Gastrocnemius medialis (tissue), 4 donors: ENCODE results near the gene TCOF1. TPM values are rescaled to one million over a fixed set of nuclear protein-coding genes. Genes with fewer than 3 reads are reported as not detected.
A peak's percentile ranks its signal among the peaks of the same experiment; 100 is the strongest.

Experiments
- ATAC-seq, 2 donors: fragments of 150-250 bp; one replicate each; pipeline ENCODE4 v1.9.1; 2016
- DNase-seq, 2 donors: peaks; one replicate each; pipeline ENCODE4 v3.0.0-alpha.2; 2019
- H3K27ac ChIP-seq, 4 donors: fragments of 200-600 bp; sonication (generic); 1 replicate in 1 of 4; 2 replicates in 3 of 4; pipeline ENCODE4 v1.5.1; 2016 to 2018; ENCODE audit warnings: mild to moderate bottlenecking in 2 of 4, moderate library complexity in 1 of 4
- H3K27me3 ChIP-seq, 3 donors: fragments of 200-600 bp; sonication (generic) in 2 of 3; 1 replicate in 1 of 3; 2 replicates in 2 of 3; pipeline versions ENCODE4 v1.5.1 to v1.6.0; 2016 to 2019; ENCODE audit warnings: mild to moderate bottlenecking in 1 of 3, moderate library complexity in 1 of 3
- H3K36me3 ChIP-seq, 2 donors: fragments of 200-600 bp; sonication (generic) in 1 of 2; one replicate each; pipeline ENCODE4 v1.5.1; 2017 to 2018
- H3K4me1 ChIP-seq, 2 donors: fragments of 200-600 bp; sonication (generic) in 1 of 2; one replicate each; pipeline ENCODE4 v1.5.1; 2016 to 2017; ENCODE audit warnings: mild to moderate bottlenecking in 2 of 2
- H3K4me3 ChIP-seq, 4 donors: fragments of 200-600 bp; sonication (generic) in 3 of 4; 1 replicate in 1 of 4; 2 replicates in 3 of 4; pipeline ENCODE4 v1.5.1; 2016 to 2019; ENCODE audit warnings: mild to moderate bottlenecking in 2 of 4
- H3K9me3 ChIP-seq, 3 donors: fragments of 200-600 bp; sonication (generic) in 2 of 3; 1 replicate in 1 of 3; 2 replicates in 2 of 3; pipeline ENCODE4 v1.5.1; 2016 to 2019
- CTCF ChIP-seq, 5 experiments: fragments of 450-650 bp in 3 of 5; fragments of 200-600 bp in 2 of 5; sonication (generic) in 2 of 5; IDR thresholded peaks in 4 of 5; conservative IDR thresholded peaks in 1 of 5; 1 replicate in 4 of 5; 2 replicates in 1 of 5; pipeline ENCODE4 v1.5.1; 2016 to 2019; ENCODE audit warnings: antibody characterized with exemption in 5 of 5, mild to moderate bottlenecking in 3 of 5, moderate library complexity in 3 of 5
- POLR2A ChIP-seq, 2 donors: fragments of 450-650 bp; IDR thresholded peaks; one replicate each; pipeline ENCODE4 v1.6.1; 2017; ENCODE audit warnings: antibody characterized with exemption in 2 of 2, mild to moderate bottlenecking in 2 of 2, moderate library complexity in 2 of 2
- in situ Hi-C, 4 donors: fragments of 200-750 bp; cut with MboI; loops; one replicate each; pipeline versions ENCODE4 v1.15.0 to v1.8.0; 2017; ENCODE audit warnings: low sequenced_read_pairs in 4 of 4
- intact Hi-C: fragments of 100-400 bp; cut with DNase I; formaldehyde crosslinking; loops from one replicate; pipeline ENCODE4 v1.15.1; 2023; ENCODE audit warnings: low total_unique reads
- total RNA-seq, 4 donors: library from RNA; depleted of rRNA; stranded (reverse); fragments of >200 nt; gene quantifications; one replicate each; pipeline versions ENCODE4 v1.1.0 to v1.2.3, GENCODE V29; 2016

Gene TCOF1
- total RNA-seq, 4 donors from 2014 or later: 22.1 to 31.7 (median 27.1) TPM

GRCh38 chr5:150404941-150405816 lies 47.7 kb downstream of the TCOF1 start:
- no peak overlapping the region for H3K4me3 ChIP-seq
- H3K4me1 ChIP-seq: peaks cover 3 to 4% of the 10 kb centered on the region in 2 donors
- ATAC-seq (no peak), DNase-seq (no peak)
- intact Hi-C loops: no loop called here
- TF ChIP-seq CTCF (IDR thresholded peaks at IDR 0.05 in 4 of 5, conservative IDR thresholded peaks at IDR 0.05 in 1 of 5) (no peak), POLR2A (IDR thresholded peaks at IDR 0.05) (no peak)
- H3K27me3 ChIP-seq: no peaks in the 10 kb centered on the region
- H3K9me3 ChIP-seq: no peaks in the 10 kb centered on the region
- H3K27ac ChIP-seq: no peak overlapping the region
- H3K36me3 ChIP-seq: peaks cover 0 to 19% of the 10 kb centered on the region in 2 donors
- in situ Hi-C loops: no loop called here

- peaks cover 0 to 14% of the 10 kb centered on the region in 2 donors for H3K36me3 ChIP-seq
- no peaks in the 10 kb centered on the region for H3K9me3 ChIP-seq
- in situ Hi-C loops: no loop called here
- DNase-seq (no peak), ATAC-seq (no peak)
- H3K4me1 ChIP-seq: peaks cover 6 to 10% of the 10 kb centered on the region in 2 donors
- no peaks in the 10 kb centered on the region for H3K27me3 ChIP-seq
- TF ChIP-seq CTCF (IDR thresholded peaks at IDR 0.05 in 4 of 5, conservative IDR thresholded peaks at IDR 0.05 in 1 of 5) (no peak), POLR2A (IDR thresholded peaks at IDR 0.05) (no peak)
- no peak overlapping the region for H3K4me3 ChIP-seq
- H3K27ac ChIP-seq: peak overlapping the region in 3 of 4 donors; percentile 13 to 83 (median 18)
- intact Hi-C loops: no loop called here
Measured at GRCh38 chr5:150406103-150406722, 48.7 kb downstream of the TCOF1 start.

GRCh38 chr5:150406723-150407095 lies 49.2 kb downstream of the TCOF1 start:
- DNase-seq: no peak
- Histone ChIP-seq H3K4me1 (peaks cover 6 to 10% of the 10 kb centered on the region in 2 donors), H3K4me3 (no peak overlapping the region), H3K27ac (peak overlapping the region in 3 of 4 donors; percentile 13 to 83 (median 18)), H3K27me3 (no peaks in the 10 kb centered on the region), H3K9me3 (no peaks in the 10 kb centered on the region), H3K36me3 (peaks cover 0 to 14% of the 10 kb centered on the region in 2 donors)
- TF ChIP-seq POLR2A (IDR thresholded peaks at IDR 0.05) (no peak), CTCF (IDR thresholded peaks at IDR 0.05 in 4 of 5, conservative IDR thresholded peaks at IDR 0.05 in 1 of 5) (no peak)
- in situ Hi-C loops: no loop called here
- intact Hi-C loops: no loop called here
- ATAC-seq: no peak

- no peak overlapping the region for H3K4me3 ChIP-seq
- H3K9me3 ChIP-seq: no peaks in the 10 kb centered on the region
- TF ChIP-seq CTCF (IDR thresholded peaks at IDR 0.05 in 4 of 5, conservative IDR thresholded peaks at IDR 0.05 in 1 of 5): no peak
- TF ChIP-seq POLR2A (IDR thresholded peaks at IDR 0.05): no peak
- H3K4me1 ChIP-seq: peaks cover 6 to 10% of the 10 kb centered on the region in 2 donors
- in situ Hi-C loops: no loop called here
- intact Hi-C loops: no loop called here
- no peak for ATAC-seq
- peak overlapping the region in 3 of 4 donors; percentile 13 to 83 (median 57) for H3K27ac ChIP-seq
- H3K27me3 ChIP-seq: no peaks in the 10 kb centered on the region
- H3K36me3 ChIP-seq: peaks cover 0 to 14% of the 10 kb centered on the region in 2 donors
- DNase-seq: no peak
Measured at GRCh38 chr5:150407096-150407720, 49.7 kb downstream of the TCOF1 start.
